MM.1S (cell line): ENCODE data around the gene GOLGA5.
"Not testable (repeated sequence)": the region's sequence is repeated elsewhere in the genome, so short reads cannot be mapped to it uniquely, and the experiment has no call there.

ENCODE experiments used
- DNase-seq: peaks from one replicate; pipeline ENCODE4 v3.0.0-alpha.2; 2015
- H2AFZ ChIP-seq: fragments of 300-600 bp; sonication (generic); 2 replicates; pipeline ENCODE4 v1.6.0; 2016; ENCODE audit warnings: antibody characterized with exemption, low read length
- H3F3A ChIP-seq: fragments of 300-600 bp; sonication (generic); 2 replicates; pipeline ENCODE4 v1.6.1; 2016; ENCODE audit warnings: mild to moderate bottlenecking, antibody characterized with exemption, low read length, moderate library complexity, mixed read lengths; ENCODE audit not compliant: insufficient read depth
- H3K27ac ChIP-seq: fragments of 300-600 bp; sonication (generic); 2 replicates; pipeline ENCODE4 v1.5.1; 2016; ENCODE audit warnings: mild to moderate bottlenecking, low read length
- H3K27me3 ChIP-seq: fragments of 300-600 bp; sonication (generic); replicated peaks from 2 replicates; pipeline ENCODE4 v1.6.0; 2016; ENCODE audit warnings: low read length; ENCODE audit not compliant: insufficient read depth
- H3K36me3 ChIP-seq: fragments of 300-600 bp; sonication (generic); replicated peaks from 2 replicates; pipeline ENCODE4 v1.6.1; 2016; ENCODE audit warnings: mild to moderate bottlenecking, low read length, mixed read lengths; ENCODE audit not compliant: insufficient read depth
- H3K4me1 ChIP-seq: fragments of 300-600 bp; sonication (generic); 2 replicates; pipeline ENCODE4 v1.6.1; 2016; ENCODE audit warnings: low read length, mixed read lengths
- H3K4me2 ChIP-seq: fragments of 300-600 bp; sonication (generic); 2 replicates; pipeline ENCODE4 v1.6.0; 2016; ENCODE audit warnings: low read depth, low read length
- H3K4me3 ChIP-seq: fragments of 300-600 bp; sonication (generic); 2 replicates; pipeline ENCODE4 v1.5.1; 2016; ENCODE audit warnings: low read length, mixed read lengths
- H3K79me2 ChIP-seq: fragments of 300-600 bp; sonication (generic); 2 replicates; pipeline ENCODE4 v1.6.1; 2016; ENCODE audit warnings: mixed run types, low read length, mixed read lengths
- H3K9ac ChIP-seq: fragments of 300-600 bp; sonication (generic); 2 replicates; pipeline ENCODE4 v1.6.1; 2016; ENCODE audit warnings: low read length, mixed read lengths
- H3K9me2 ChIP-seq: fragments of 300-600 bp; sonication (generic); replicated peaks from 2 replicates; pipeline ENCODE4 v1.6.1; 2016; ENCODE audit warnings: mild to moderate bottlenecking, low read length, mixed read lengths; ENCODE audit not compliant: insufficient read depth
- H3K9me3 ChIP-seq: fragments of 300-600 bp; sonication (generic); replicated peaks from 2 replicates; pipeline ENCODE4 v1.6.1; 2016; ENCODE audit warnings: mild to moderate bottlenecking, low read length, mixed read lengths; ENCODE audit not compliant: insufficient read depth
- H4K20me1 ChIP-seq: fragments of 300-600 bp; sonication (generic); 2 replicates; pipeline ENCODE4 v1.6.1; 2016; ENCODE audit warnings: mild to moderate bottlenecking, low read length, moderate library complexity, mixed read lengths; ENCODE audit not compliant: insufficient read depth
- CTCF ChIP-seq: fragments of 300-600 bp; sonication (generic); IDR thresholded peaks from 2 replicates; pipeline ENCODE4 v1.5.1; 2016; ENCODE audit warnings: antibody characterized with exemption, low read length, mixed read lengths
- EZH2 ChIP-seq: fragments of 300-600 bp; sonication (generic); optimal IDR thresholded peaks from 2 replicates; pipeline ENCODE3; 2017; ENCODE audit warnings: low read depth, mild to moderate bottlenecking, antibody characterized with exemption, low read length, mixed read lengths
- EZH2phosphoT487 ChIP-seq: fragments of 300-600 bp; sonication (generic); IDR thresholded peaks from 2 replicates; pipeline ENCODE4 v1.6.1; 2018; ENCODE audit warnings: antibody characterized with exemption, low read length

Gene GOLGA5

GRCh38 chr14:92813201-92813600 is 19.1 kb downstream of the GOLGA5 start:
- no peaks in the 10 kb centered on the region for H3F3A ChIP-seq
- H3K4me3 ChIP-seq = no peak overlapping the region
- no peaks in the 10 kb centered on the region for H3K9me2 ChIP-seq
- TF ChIP-seq EZH2 (no peak), EZH2phosphoT487 (no peak), CTCF (no peak)
- no peak overlapping the region for H3K9ac ChIP-seq
- H2AFZ ChIP-seq = no peak overlapping the region
- no peaks in the 10 kb centered on the region for H3K27me3 ChIP-seq
- no peaks in the 10 kb centered on the region for H3K4me1 ChIP-seq
- no peak for DNase-seq
- no peak overlapping the region for H3K4me2 ChIP-seq
- no peaks in the 10 kb centered on the region for H3K79me2 ChIP-seq
- no peak overlapping the region for H3K27ac ChIP-seq
- no peaks in the 10 kb centered on the region for H4K20me1 ChIP-seq
- no peaks in the 10 kb centered on the region for H3K9me3 ChIP-seq
- no peaks in the 10 kb centered on the region for H3K36me3 ChIP-seq

GRCh38 chr14:92819011-92819597 is 25.0 kb downstream of the GOLGA5 start:
- H3K9ac ChIP-seq = no peak overlapping the region
- no peaks in the 10 kb centered on the region for H3K79me2 ChIP-seq
- H3K36me3 ChIP-seq = no peaks in the 10 kb centered on the region
- H3K4me2 ChIP-seq = no peak overlapping the region
- no peak overlapping the region for H3K27ac ChIP-seq
- H3F3A ChIP-seq = no peaks in the 10 kb centered on the region
- H3K27me3 ChIP-seq = no peaks in the 10 kb centered on the region
- no peaks in the 10 kb centered on the region for H3K4me1 ChIP-seq
- H3K4me3 ChIP-seq = no peak overlapping the region
- no peak overlapping the region for H2AFZ ChIP-seq
- no peak for DNase-seq
- no peaks in the 10 kb centered on the region for H3K9me2 ChIP-seq
- no peak for TF ChIP-seq CTCF
- TF ChIP-seq EZH2phosphoT487 = no peak
- TF ChIP-seq EZH2 = no peak
- no peaks in the 10 kb centered on the region for H4K20me1 ChIP-seq
- H3K9me3 ChIP-seq = no peaks in the 10 kb centered on the region

DNA sequence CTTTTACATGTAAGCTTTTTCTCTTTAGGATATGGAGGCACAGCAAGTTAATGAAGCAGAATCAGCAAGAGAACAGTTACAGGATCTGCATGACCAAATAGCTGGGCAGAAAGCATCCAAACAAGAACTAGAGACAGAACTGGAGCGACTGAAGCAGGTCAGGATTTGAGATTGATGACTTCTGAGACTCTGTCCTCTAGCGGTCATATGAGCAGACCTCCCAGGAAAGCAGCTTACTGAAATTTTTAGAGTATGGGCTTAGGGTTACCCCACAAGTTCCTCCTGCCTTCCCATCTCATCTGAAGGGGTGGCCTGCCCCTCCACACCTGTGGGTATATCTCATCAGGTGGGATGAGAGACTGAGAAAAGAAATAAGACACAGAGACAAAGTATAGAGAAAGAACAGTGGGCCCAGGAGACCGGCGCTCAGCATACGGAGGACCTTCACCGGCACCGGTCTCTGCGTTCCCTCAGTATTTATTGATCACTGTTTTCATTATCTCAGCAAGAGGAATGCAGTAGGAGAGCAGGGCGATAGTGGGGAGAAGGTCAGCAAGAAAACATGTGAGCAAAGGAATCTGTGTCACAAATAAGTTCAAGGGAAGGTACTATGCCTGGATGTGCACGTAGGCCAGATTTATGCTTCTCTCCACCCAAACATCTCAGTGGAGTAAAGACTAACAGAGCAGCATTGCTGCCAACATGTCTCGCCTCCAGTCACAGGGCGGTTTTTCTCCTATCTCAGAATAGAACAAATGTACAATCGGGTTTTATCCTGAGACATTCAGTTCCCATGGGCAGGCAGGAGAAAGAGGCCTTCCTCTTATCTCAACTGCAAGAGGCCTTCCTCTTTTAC is 25.8 kb downstream of the GOLGA5 start:
- not testable (repeated sequence) for DNase-seq, H3K4me3 ChIP-seq, H3K27me3 ChIP-seq, H3K9me3 ChIP-seq, H4K20me1 ChIP-seq, H3K79me2 ChIP-seq, H3K27ac ChIP-seq, H3K9ac ChIP-seq, H3K4me1 ChIP-seq, H2AFZ ChIP-seq, H3K9me2 ChIP-seq, H3K4me2 ChIP-seq, H3F3A ChIP-seq, H3K36me3 ChIP-seq

- not testable (repeated sequence) for H3K4me2 ChIP-seq, DNase-seq, H3K79me2 ChIP-seq, H2AFZ ChIP-seq, H3K9me3 ChIP-seq, H3K4me3 ChIP-seq, H3K9ac ChIP-seq, H3K4me1 ChIP-seq, H3K27ac ChIP-seq, H3K36me3 ChIP-seq, H3F3A ChIP-seq, H3K27me3 ChIP-seq, H4K20me1 ChIP-seq, H3K9me2 ChIP-seq
These were observed 26.4 kb downstream of the GOLGA5 start for GRCh38 chr14:92820536-92820840.
